Measurements from ENCODE around the gene TNRC18. TPM values are rescaled to one million over a fixed set of nuclear protein-coding genes. Genes with fewer than 3 reads are reported as not detected.
A peak's percentile ranks its signal among the peaks of the same experiment; 100 is the strongest.
"Not testable (repeated sequence)": the region's sequence is repeated elsewhere in the genome, so short reads cannot be mapped to it uniquely, and the experiment has no call there.

Gene TNRC18
- total RNA-seq, 2 experiments from 2014 or later = 51.9 to 57.2 TPM

DNA sequence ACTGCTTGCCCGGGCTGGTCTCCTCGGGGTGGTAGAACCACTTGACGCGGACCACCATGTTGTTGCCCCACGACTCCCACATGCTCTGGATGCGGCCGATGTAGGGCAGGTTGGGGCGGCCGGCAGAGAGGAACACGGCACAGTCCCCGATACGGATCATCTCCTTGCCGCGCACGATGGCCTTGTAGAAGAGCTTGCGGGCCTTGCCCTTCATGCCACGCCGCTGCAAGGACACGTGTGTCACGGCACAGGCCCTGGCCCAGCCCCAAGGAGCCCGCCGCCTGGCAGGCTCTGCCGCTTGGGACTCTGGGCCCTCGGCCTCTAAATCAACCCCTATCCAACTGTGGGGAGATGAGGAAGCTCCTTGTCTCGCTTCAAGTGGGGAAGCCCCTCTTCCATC, 114.5 kb downstream of the TNRC18 start:
- no peak overlapping the region for H3K27ac Mint-ChIP-seq
- H3K36me3 Mint-ChIP-seq = peaks cover 10% of the 10 kb centered on the region
- DNase-seq = no peak
- no peaks in the 10 kb centered on the region for H3K4me1 Mint-ChIP-seq
- POLR2A ChIA-PET = no interaction called here
- H3K9me3 Mint-ChIP-seq = no peaks in the 10 kb centered on the region
- no peak for ATAC-seq (ENCODE audit: low read depth)
- H3K27me3 Mint-ChIP-seq = no peaks in the 10 kb centered on the region
- H3K4me3 Mint-ChIP-seq = no peak overlapping the region

DNA sequence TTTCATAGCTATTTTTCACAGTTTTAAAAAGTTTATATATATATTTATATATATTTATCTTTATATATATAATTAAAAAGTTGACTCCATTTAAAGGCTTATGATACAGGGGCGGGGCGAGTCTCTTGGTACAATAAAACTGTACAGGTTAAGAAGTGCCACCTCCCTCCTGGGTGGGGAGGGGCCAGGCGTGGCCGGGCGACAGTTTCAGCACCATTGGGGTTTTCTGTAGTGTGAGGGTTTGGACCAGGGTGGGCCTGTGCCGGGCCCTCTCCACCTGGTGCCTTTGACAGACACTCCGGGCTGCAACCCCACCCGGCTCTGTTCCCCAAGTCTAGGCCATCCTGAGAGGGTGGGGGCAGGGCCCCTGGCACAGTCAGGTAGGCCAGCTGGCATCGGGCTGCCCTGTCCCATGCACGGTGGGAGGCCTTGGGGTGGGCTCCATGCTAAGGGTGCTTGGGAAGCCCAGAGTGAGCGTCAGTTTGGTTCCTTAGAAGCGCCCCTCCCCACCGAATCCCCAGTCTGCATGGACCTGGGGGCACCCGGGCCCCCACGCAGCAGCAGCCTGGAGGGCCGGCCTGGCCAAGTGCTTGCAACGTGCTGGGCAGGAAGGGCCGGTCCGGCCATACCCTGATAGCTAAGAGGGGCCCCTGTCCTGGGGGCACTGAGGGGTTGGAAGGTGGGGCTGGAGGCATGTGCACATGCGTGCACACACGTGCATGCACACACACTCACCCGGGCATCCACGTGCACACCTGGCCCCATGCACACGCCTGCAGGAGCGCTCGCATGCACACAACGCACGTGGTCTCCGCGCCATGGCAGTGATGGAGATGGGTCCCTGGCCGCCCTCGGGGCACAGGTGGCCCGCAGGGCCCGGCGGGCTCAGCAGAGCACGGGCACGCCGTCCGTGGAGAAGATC, 116.2 kb downstream of the TNRC18 start:
- ATAC-seq (ENCODE audit: low read depth); H3K27ac Mint-ChIP-seq; H3K4me3 Mint-ChIP-seq; POLR2A ChIA-PET; DNase-seq; H3K4me1 Mint-ChIP-seq; H3K9me3 Mint-ChIP-seq; H3K27me3 Mint-ChIP-seq: not testable (repeated sequence)
- H3K36me3 Mint-ChIP-seq = peaks cover 10% of the 10 kb centered on the region

DNA sequence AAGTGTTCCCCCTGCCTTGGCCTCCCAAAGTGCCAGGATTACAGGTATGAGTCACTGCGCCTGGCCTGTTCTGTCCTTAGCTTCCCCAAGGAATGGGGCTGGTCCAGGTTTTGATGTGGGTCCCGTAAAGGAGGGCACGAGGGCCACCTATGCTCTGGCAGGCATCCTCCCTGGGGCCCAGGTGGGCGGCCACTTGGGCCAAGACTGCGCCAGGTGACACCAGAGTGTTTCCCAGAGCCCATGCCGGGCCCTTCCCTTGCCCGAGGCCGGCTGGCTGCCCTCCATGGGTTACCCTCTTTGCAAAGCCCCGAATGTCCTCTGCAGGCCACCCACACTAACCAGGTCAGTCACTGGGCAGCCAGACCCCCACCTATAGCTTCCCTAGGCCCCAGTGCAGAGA, 118.6 kb downstream of the TNRC18 start:
- DNase-seq; H3K36me3 Mint-ChIP-seq; H3K4me1 Mint-ChIP-seq; POLR2A ChIA-PET; H3K9me3 Mint-ChIP-seq; H3K27me3 Mint-ChIP-seq; H3K4me3 Mint-ChIP-seq; H3K27ac Mint-ChIP-seq; ATAC-seq (ENCODE audit: low read depth): not testable (repeated sequence)

DNA sequence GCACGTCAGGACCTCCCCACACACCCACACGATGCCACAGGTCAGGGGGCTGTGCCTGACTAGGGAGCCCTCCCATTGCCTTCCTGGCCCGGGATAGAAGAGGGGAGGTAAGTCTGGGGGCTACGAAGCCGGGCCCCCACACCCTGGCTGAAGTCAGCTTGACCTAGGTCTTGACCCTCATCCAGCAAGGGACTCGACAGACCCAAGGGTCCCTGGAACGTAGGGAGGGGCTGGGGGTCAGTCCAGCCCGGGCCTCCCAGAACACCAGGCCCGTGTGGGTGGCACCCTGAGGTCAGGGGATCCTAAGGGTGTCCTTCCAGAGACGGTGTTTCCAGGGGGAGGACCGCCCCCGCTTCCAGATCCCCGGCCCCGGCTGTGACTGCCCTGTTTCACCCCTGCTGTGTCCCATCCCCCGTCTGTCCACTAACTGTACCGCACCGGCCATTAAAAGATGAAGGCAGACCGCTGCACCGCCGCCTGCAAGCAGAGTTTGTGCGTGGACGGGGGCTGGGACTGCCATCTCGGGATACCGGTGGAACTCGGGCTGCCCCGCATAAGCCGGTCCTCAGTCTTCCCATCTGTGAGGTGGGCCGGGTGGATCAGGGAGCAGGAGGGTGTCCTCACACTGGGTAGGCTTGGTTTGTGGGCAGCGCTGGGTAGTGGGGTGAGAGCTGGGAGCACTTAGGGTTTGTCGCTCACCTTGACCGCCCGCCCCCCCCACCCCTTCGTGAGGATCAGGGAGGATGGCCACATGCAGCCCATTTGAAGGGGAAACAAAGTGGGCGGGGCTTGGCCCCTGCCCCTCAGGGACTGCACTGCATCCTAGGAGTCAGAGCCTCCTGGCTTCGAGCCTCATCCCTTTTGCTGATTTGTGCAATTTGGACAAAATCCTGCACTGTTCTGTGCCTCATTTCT, 119.8 kb downstream of the TNRC18 start:
- DNase-seq (no peak), ATAC-seq (ENCODE audit: low read depth) (no peak)
- Mint-ChIP-seq H3K27ac (no peak overlapping the region), H3K27me3 (no peaks in the 10 kb centered on the region), H3K4me1 (no peaks in the 10 kb centered on the region), H3K4me3 (no peak overlapping the region), H3K9me3 (no peaks in the 10 kb centered on the region), H3K36me3 (peaks cover 5% of the 10 kb centered on the region)
- POLR2A ChIA-PET = no interaction called here

DNA sequence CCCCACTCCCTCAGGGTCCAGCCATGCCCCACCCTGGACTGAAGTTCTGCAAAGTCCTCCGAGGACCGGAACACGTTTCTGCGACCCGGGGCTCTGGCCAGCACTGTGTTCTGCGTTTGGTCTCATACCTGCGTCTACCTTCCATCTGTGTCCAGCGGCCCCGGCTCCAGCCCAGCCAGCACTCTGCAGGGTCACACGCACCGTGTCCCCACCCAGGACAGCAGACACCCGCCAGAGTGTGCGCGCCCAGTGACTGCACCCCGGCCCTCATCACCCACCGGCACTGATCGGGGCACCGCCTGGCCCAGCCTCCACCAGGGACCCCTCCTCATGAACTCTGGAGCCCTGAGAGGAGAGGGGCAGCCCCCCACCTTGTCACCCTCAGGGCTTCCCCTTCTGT, 120.6 kb downstream of the TNRC18 start:
- H3K4me3 Mint-ChIP-seq = no peak overlapping the region
- no peak for ATAC-seq (ENCODE audit: low read depth)
- H3K36me3 Mint-ChIP-seq = peaks cover 3% of the 10 kb centered on the region
- H3K27me3 Mint-ChIP-seq = no peaks in the 10 kb centered on the region
- H3K27ac Mint-ChIP-seq = no peak overlapping the region
- no peak for DNase-seq
- no peaks in the 10 kb centered on the region for H3K9me3 Mint-ChIP-seq
- POLR2A ChIA-PET = no interaction called here
- peaks cover 2% of the 10 kb centered on the region for H3K4me1 Mint-ChIP-seq

DNA sequence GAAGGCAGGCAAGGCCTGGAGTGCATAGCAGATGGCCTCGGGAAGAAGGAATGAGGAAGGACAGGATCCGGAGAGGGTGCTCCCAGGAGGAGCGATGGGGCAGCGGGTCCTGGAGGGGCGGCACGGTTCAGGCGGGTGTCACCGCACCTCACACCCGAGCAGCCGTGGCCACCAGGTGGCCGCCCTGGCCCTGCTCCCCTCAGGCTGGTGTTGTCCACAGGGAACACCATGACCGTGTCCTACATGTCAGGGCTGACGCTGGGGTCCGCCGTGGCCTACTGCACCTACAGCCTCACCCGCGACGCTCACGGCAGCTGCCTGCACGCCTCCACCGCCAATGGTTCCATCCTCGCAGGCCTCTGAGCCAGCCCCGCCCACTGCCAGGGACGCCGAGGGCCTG, 121.1 kb downstream of the TNRC18 start:
- POLR2A ChIA-PET = no interaction called here
- Mint-ChIP-seq H3K36me3 (peaks cover 3% of the 10 kb centered on the region), H3K4me3 (no peak overlapping the region), H3K9me3 (no peaks in the 10 kb centered on the region), H3K4me1 (peaks cover 3% of the 10 kb centered on the region), H3K27me3 (no peaks in the 10 kb centered on the region), H3K27ac (no peak overlapping the region)
- DNase-seq (no peak), ATAC-seq (ENCODE audit: low read depth) (no peak)

DNA sequence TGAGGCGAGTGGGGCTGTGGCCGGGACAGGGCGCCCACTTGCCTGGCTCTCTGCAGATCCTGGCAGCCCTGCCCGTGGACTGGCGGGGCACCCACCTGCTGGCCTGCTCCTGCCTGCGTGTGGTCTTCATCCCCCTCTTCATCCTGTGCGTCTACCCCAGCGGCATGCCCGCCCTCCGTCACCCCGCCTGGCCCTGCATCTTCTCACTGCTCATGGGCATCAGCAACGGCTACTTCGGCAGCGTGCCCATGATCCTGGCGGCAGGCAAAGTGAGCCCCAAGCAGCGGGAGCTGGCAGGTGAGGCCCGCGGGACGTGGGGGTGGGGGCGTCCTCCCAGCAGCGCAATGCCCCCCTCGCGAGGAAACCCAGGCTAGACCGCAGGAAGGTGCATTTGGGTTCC, 123.3 kb downstream of the TNRC18 start:
- Mint-ChIP-seq H3K4me1 (peaks cover 13% of the 10 kb centered on the region), H3K27me3 (peaks cover 6% of the 10 kb centered on the region), H3K27ac (no peak overlapping the region), H3K4me3 (no peak overlapping the region), H3K9me3 (no peaks in the 10 kb centered on the region), H3K36me3 (no peaks in the 10 kb centered on the region)
- ATAC-seq (ENCODE audit: low read depth) = no peak
- POLR2A ChIA-PET = no interaction called here
- no peak for DNase-seq

DNA sequence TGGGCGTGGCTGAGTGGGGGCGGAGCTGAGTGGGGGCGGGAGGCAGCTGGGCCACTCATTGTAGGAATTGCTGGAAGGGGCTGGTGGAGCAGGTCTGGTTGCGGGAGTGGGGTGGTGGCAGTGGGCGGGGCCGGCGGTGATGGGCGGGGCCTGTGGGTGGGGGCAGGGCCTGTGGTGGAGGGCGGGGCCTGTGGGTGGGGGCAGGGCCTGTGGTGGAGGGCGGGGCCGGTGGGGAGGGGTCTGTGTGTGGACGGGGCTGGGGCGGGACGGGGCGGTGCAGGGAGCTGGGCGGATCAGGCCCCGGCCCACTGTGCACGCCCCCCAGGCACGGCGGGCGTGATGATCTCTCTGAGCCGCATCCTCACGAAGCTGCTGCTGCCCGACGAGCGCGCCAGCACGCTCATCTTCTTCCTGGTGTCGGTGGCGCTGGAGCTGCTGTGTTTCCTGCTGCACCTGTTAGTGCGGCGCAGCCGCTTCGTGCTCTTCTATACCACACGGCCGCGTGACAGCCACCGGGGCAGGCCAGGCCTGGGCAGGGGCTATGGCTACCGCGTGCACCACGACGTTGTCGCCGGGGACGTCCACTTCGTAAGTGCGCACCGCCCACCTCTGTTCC, 126.9 kb downstream of the TNRC18 start:
- no peaks in the 10 kb centered on the region for H3K9me3 Mint-ChIP-seq

DNA sequence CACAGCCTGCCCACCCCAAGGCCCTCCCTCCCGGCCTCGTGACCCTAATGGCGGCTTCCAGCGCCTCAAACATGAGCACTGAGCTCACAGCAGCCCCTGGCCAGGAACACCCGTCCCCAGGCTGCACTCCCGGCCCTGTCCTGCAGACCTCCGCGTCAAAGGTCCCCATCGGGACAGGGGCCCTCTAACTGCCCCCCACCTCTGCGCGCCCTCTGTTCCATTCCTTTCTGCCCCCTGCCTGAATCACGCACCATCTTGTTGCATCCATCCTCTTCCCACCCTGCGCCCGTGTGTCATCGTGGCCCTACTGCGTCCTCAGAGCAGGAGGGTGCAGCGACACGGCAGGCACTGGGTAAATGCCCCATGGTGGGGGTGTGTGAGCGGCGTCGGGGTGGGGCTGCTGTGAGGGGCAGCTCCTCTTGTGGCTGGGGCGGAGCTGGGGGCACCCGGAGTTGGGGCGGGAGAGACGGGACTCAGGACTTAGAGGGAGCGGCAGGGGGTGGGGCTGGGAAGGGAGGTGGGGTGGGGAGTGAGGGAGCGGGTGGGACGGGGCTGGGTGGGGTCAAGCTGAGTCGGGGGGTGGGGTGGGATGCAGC, 127.5 kb downstream of the TNRC18 start:
- DNase-seq (no peak), ATAC-seq (ENCODE audit: low read depth) (no peak)
- Mint-ChIP-seq H3K36me3 (no peaks in the 10 kb centered on the region), H3K9me3 (no peaks in the 10 kb centered on the region), H3K27ac (peak overlapping the region; percentile 54), H3K4me1 (peaks cover 13% of the 10 kb centered on the region), H3K27me3 (peaks cover 12% of the 10 kb centered on the region), H3K4me3 (peak overlapping the region; percentile 42)
- POLR2A ChIA-PET = no interaction called here

More for the DNA sequence above, 126.9 kb downstream of the TNRC18 start:
- Mint-ChIP-seq H3K4me1 (peaks cover 13% of the 10 kb centered on the region), H3K36me3 (no peaks in the 10 kb centered on the region), H3K4me3 (peak overlapping the region; percentile 82), H3K27me3 (peaks cover 12% of the 10 kb centered on the region), H3K27ac (peak overlapping the region; percentile 59)
- peak; percentile 90 for ATAC-seq (ENCODE audit: low read depth)
- peak; percentile 78 for DNase-seq
- POLR2A ChIA-PET = no interaction called here

DNA sequence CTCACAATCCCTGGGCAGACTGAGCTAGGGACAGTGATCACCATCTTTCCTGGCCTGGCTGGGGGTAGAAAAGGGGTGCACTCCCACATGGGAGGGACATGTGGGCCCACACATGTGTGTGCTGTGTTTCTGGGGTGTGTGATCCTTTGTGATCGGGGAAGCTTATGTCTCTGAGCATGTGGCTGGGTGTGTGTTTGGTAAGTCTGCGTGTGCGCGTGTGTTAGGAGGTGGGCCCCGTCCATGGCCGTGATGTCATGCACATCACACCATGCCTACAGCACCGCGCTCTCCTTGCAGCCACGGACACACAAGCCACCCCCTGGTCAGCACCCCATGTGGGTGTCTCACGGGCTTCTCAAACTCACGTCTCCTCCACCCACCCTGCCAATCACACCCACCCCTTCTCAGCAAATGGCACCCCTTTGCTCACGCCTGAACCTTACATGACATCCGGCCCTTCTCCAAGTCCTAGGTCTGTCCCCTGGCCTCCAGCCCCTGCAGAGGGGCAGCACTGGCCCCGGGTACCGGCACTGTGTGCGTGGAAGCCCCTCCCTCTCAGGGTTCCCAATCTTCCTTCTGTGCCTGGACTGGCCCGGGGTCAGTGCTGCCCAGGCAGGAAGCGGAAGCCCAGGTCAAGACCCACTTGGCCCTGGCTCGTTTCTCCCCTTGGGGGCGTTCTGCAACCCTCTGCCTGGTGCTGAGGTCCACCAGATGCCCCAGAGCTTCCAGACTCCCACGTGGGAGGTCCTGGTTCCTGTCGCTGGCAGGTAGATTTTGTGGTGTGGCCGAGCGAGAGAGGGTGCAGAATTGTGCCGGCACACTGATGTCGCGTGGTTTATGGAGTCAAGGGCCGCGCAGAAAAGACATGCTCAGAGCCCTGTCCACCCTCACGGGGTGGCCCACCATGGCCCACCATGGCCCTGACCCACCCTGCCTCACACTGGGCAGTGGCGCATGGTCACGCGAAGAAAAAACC, 128.3 kb downstream of the TNRC18 start:
- H3K27me3 Mint-ChIP-seq = peaks cover 12% of the 10 kb centered on the region
- DNase-seq (no peak), ATAC-seq (ENCODE audit: low read depth) (no peak)
- no peak overlapping the region for H3K4me3 Mint-ChIP-seq
- POLR2A ChIA-PET = no interaction called here
- no peak overlapping the region for H3K27ac Mint-ChIP-seq
- no peaks in the 10 kb centered on the region for H3K36me3 Mint-ChIP-seq
- no peaks in the 10 kb centered on the region for H3K9me3 Mint-ChIP-seq
- H3K4me1 Mint-ChIP-seq = peaks cover 13% of the 10 kb centered on the region

DNA sequence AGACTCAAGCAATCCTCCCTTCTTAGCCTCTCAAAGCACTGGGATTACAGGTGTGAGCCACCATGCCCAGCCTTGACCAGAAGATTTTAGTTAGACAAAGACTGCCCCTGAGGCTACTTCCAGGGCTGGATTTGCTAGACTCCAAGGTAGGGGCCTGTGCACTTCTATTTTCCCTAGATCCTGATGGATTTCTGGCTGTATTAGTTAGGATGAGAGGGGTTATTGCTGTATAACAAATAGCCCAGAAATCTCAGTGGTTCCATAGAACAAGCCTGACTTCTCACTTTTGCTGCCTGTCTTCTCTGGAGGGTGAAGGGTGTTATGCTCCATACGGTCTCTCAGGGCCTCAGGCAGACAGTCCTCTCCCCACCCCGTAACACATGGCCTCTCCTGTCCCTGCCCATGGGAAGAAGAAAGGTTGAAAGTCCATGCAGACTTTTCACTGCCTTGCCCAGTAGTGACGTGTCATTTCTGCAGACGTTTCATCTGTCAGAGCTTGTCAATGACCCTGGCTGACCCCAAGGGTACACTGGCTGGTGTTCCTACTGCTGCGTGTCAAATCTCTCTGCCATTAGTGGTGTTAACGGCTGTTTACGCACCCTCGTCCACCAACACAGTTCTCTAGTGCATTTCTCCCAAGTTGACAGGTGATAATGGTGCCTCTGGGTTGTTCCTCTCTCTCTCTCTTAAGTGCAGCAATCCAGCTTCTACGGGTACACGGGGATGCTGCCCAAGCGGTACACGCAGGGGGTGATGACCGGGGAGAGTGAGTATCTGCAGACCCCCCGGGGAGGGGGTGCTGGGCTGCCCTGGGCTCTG, 129.3 kb downstream of the TNRC18 start:
- no peak overlapping the region for H3K27ac Mint-ChIP-seq
- no peak overlapping the region for H3K4me3 Mint-ChIP-seq
- H3K27me3 Mint-ChIP-seq = peaks cover 12% of the 10 kb centered on the region
- peaks cover 13% of the 10 kb centered on the region for H3K4me1 Mint-ChIP-seq
- no peaks in the 10 kb centered on the region for H3K36me3 Mint-ChIP-seq
- ATAC-seq (ENCODE audit: low read depth) = no peak
- DNase-seq = no peak
- no peaks in the 10 kb centered on the region for H3K9me3 Mint-ChIP-seq
- POLR2A ChIA-PET = no interaction called here
